SK-N-SH (cell line): ENCODE data around the gene CCDC192.
"Not testable (repeated sequence)": the region's sequence is repeated elsewhere in the genome, so short reads cannot be mapped to it uniquely, and the experiment has no call there.

Experiments used
- PBX3 ChIP-seq: IDR thresholded peaks from 2 replicates; pipeline ENCODE4; 2012
- SIN3A ChIP-seq: IDR thresholded peaks from 2 replicates; pipeline ENCODE4 v1.6.1; 2012; ENCODE audit warnings: low read depth, mild to moderate bottlenecking, low read length, moderate library complexity, borderline replicate concordance
- SMC3 ChIP-seq: IDR thresholded peaks from 2 replicates; pipeline ENCODE4 v1.6.1; 2012; ENCODE audit warnings: low read depth, low read length, improper control_type of control experiment
- TEAD4 ChIP-seq: IDR thresholded peaks from 2 replicates; pipeline ENCODE4 v1.4.0; 2012; ENCODE audit warnings: mild to moderate bottlenecking, borderline replicate concordance; ENCODE audit not compliant: insufficient read depth
- YY1 ChIP-seq: IDR thresholded peaks from 2 replicates; pipeline ENCODE4 v1.4.0; 2012; ENCODE audit warnings: low read depth, mild to moderate bottlenecking
- TF ChIP-seq, protein P1 (sequence below): fragments of 200-600 bp; sonication (generic); IDR thresholded peaks from 2 replicates; pipeline ENCODE4 v1.6.1; 2017; ENCODE audit warnings: antibody characterized with exemption, mild to moderate bottlenecking, moderate library complexity

GRCh38 chr5:127676951-127677350 is 26.2 kb upstream of the CCDC192 start:
- TF ChIP-seq, protein P1, sequence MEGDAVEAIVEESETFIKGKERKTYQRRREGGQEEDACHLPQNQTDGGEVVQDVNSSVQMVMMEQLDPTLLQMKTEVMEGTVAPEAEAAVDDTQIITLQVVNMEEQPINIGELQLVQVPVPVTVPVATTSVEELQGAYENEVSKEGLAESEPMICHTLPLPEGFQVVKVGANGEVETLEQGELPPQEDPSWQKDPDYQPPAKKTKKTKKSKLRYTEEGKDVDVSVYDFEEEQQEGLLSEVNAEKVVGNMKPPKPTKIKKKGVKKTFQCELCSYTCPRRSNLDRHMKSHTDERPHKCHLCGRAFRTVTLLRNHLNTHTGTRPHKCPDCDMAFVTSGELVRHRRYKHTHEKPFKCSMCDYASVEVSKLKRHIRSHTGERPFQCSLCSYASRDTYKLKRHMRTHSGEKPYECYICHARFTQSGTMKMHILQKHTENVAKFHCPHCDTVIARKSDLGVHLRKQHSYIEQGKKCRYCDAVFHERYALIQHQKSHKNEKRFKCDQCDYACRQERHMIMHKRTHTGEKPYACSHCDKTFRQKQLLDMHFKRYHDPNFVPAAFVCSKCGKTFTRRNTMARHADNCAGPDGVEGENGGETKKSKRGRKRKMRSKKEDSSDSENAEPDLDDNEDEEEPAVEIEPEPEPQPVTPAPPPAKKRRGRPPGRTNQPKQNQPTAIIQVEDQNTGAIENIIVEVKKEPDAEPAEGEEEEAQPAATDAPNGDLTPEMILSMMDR: not testable (repeated sequence)
- TF ChIP-seq TEAD4, SIN3A, SMC3, YY1, PBX3: not testable (repeated sequence)
